Common myeloid progenitor, CD34-positive (primary cell): ENCODE data around the gene IGLL5.

Experiments used
- CTCF ChIA-PET: fragments of 350-600 bp; sonication (Branson Sonifier 250); formaldehyde crosslinking; loops from one replicate; lab custom pipeline; 2021; ENCODE audit warnings: antibody characterized with exemption; lab: Charles Lee
- POLR2A ChIA-PET: fragments of 350-600 bp; sonication (Branson Sonifier 250); formaldehyde crosslinking; loops from one replicate; lab custom pipeline; 2021; ENCODE audit warnings: antibody characterized with exemption; lab: Charles Lee
- DNase-seq, 3 donors: peaks; one replicate each; pipeline versions ENCODE4 v3.0.0 to v3.0.0-alpha.2; 2013
- H3K27ac ChIP-seq, 2 experiments: 1 replicate in 1 of 2; 2 replicates in 1 of 2; pipeline ENCODE4 v1.7.0; 2013; ENCODE audit warnings: inconsistent platforms in 2 of 2, low read length in 2 of 2, mild to moderate bottlenecking in 2 of 2, low read depth in 1 of 2, moderate library complexity in 1 of 2; ENCODE audit not compliant: severe bottlenecking in 2 of 2, insufficient read depth in 1 of 2, poor library complexity in 1 of 2
- H3K27me3 ChIP-seq, 5 experiments: replicated peaks in 2 of 5; 1 replicate in 3 of 5; 2 replicates in 2 of 5; pipeline versions ENCODE4 v1.6.1 to v1.7.0; 2013; ENCODE audit warnings: low read length in 4 of 5, mild to moderate bottlenecking in 2 of 5, moderate library complexity in 2 of 5, inconsistent platforms in 1 of 5; ENCODE audit not compliant: insufficient read depth in 5 of 5, control insufficient read depth in 4 of 5
- H3K36me3 ChIP-seq, 4 experiments: 1 replicate in 2 of 4; 2 replicates in 2 of 4; pipeline versions ENCODE4 v1.6.1 to v1.7.0; 2013; ENCODE audit warnings: low read length in 3 of 4, control low read depth in 1 of 4, mild to moderate bottlenecking in 1 of 4; ENCODE audit not compliant: control insufficient read depth in 4 of 4, insufficient read depth in 4 of 4
- H3K4me1 ChIP-seq, 4 experiments: 1 replicate in 3 of 4; 2 replicates in 1 of 4; pipeline versions ENCODE4 v1.6.1 to v1.7.1; 2013; ENCODE audit warnings: low read length in 3 of 4, mild to moderate bottlenecking in 3 of 4, control low read depth in 1 of 4, inconsistent platforms in 1 of 4, moderate library complexity in 1 of 4; ENCODE audit not compliant: control insufficient read depth in 4 of 4, insufficient read depth in 4 of 4; ENCODE audit errors: control extremely low read depth in 1 of 4
- H3K4me3 ChIP-seq, 7 experiments: 1 replicate in 4 of 7; 2 replicates in 3 of 7; pipeline versions ENCODE4 v1.5.1 to v1.7.0; 2013; ENCODE audit warnings: mild to moderate bottlenecking in 7 of 7, low read length in 6 of 7, moderate library complexity in 6 of 7, inconsistent platforms in 2 of 7, low read depth in 2 of 7, control low read depth in 1 of 7; ENCODE audit not compliant: insufficient read depth in 4 of 7, control insufficient read depth in 1 of 7; ENCODE audit errors: extremely low read depth in 1 of 7
- H3K9me3 ChIP-seq, 5 experiments: 1 replicate in 4 of 5; 2 replicates in 1 of 5; pipeline versions ENCODE4 v1.6.1 to v1.7.1; 2013; ENCODE audit warnings: low read length in 4 of 5, mild to moderate bottlenecking in 2 of 5, inconsistent platforms in 1 of 5, low read depth in 1 of 5, moderate library complexity in 1 of 5; ENCODE audit not compliant: control insufficient read depth in 4 of 5, insufficient read depth in 2 of 5; ENCODE audit errors: control extremely low read depth in 1 of 5
- WGBS: methylation state at CpG from one replicate; pipeline ENCODE4 v1.1.5; 2013; ENCODE audit not compliant: insufficient coverage; 5-methylcytosine and 5-hydroxymethylcytosine counted together

IGLL5 gene

GRCh38 chr22:22871536-22872278 lies 15.9 kb upstream of the IGLL5 start:
- peaks cover 0 to 9% (median 5%) of the 10 kb centered on the region in 5 experiments for H3K9me3 ChIP-seq
- ChIA-PET CTCF (interaction anchor here (0.8 to 5.2 kb wide), 13 partner anchors 9 to 91 kb away, joined by 3 to 17 read pairs (median 5); no protein-coding TSS in a partner anchor), POLR2A (no interaction called here)
- H3K4me3 ChIP-seq, result no peak overlapping the region
- no peak for DNase-seq
- H3K27me3 ChIP-seq, result no peaks in the 10 kb centered on the region
- H3K27ac ChIP-seq, result no peak overlapping the region
- 82% methylated on average over 2 of the region's 10 CpGs for WGBS
- peaks cover 0 to 6% (median 0%) of the 10 kb centered on the region in 4 experiments for H3K4me1 ChIP-seq
- no peaks in the 10 kb centered on the region for H3K36me3 ChIP-seq

GRCh38 chr22:22872722-22873708 lies 14.6 kb upstream of the IGLL5 start:
- H3K9me3 ChIP-seq, result peaks cover 0 to 9% (median 5%) of the 10 kb centered on the region in 5 experiments
- no peak for DNase-seq
- ChIA-PET CTCF (interaction anchor here (0.9 to 5.2 kb wide), 9 partner anchors 7 to 418 kb away, joined by 3 to 17 read pairs (median 4); no protein-coding TSS in a partner anchor), POLR2A (no interaction called here)
- no peaks in the 10 kb centered on the region for H3K36me3 ChIP-seq
- no peak overlapping the region for H3K27ac ChIP-seq
- peaks cover 0 to 6% (median 0%) of the 10 kb centered on the region in 4 experiments for H3K4me1 ChIP-seq
- WGBS, result 98% methylated on average over 5 of the region's 8 CpGs
- H3K4me3 ChIP-seq, result no peak overlapping the region
- no peaks in the 10 kb centered on the region for H3K27me3 ChIP-seq

GRCh38 chr22:22877523-22878210 lies 9.9 kb upstream of the IGLL5 start:
- POLR2A ChIA-PET, result interaction anchor here (0.6 kb wide), 1 partner anchor 374 kb away, joined by 5 read pairs; no protein-coding TSS in a partner anchor
- no peak overlapping the region for H3K4me3 ChIP-seq
- CTCF ChIA-PET, result interaction anchor here (0.6 to 2.4 kb wide), 12 partner anchors 12 to 222 kb away, joined by 3 to 13 read pairs (median 3); no protein-coding TSS in a partner anchor
- H3K27ac ChIP-seq, result no peak overlapping the region
- H3K4me1 ChIP-seq, result peaks cover 0 to 6% (median 0%) of the 10 kb centered on the region in 4 experiments
- peaks cover 0 to 9% (median 5%) of the 10 kb centered on the region in 5 experiments for H3K9me3 ChIP-seq
- H3K27me3 ChIP-seq, result peaks cover 0 to 3% (median 0%) of the 10 kb centered on the region in 5 experiments
- WGBS, result 30% methylated on average over 4 of the region's 7 CpGs
- no peaks in the 10 kb centered on the region for H3K36me3 ChIP-seq
- DNase-seq, result peak; percentile 56 to 74 (median 68)

- CTCF ChIA-PET, result interaction anchor here (0.8 to 2.4 kb wide), 7 partner anchors 21 to 133 kb away, joined by 3 to 13 read pairs (median 3); no protein-coding TSS in a partner anchor
- Histone ChIP-seq H3K9me3 (peaks cover 0 to 9% (median 5%) of the 10 kb centered on the region in 5 experiments), H3K27me3 (peaks cover 0 to 3% (median 0%) of the 10 kb centered on the region in 5 experiments), H3K36me3 (no peaks in the 10 kb centered on the region), H3K27ac (no peak overlapping the region), H3K4me3 (no peak overlapping the region), H3K4me1 (peaks cover 0 to 6% (median 0%) of the 10 kb centered on the region in 4 experiments)
- WGBS, result 96% methylated on average over 2 of the region's 2 CpGs
- POLR2A ChIA-PET, result no interaction called here
- DNase-seq, result no peak
Measured at GRCh38 chr22:22878211-22878570, 9.4 kb upstream of the IGLL5 start.

- Histone ChIP-seq H3K4me1 (peaks cover 0 to 6% (median 0%) of the 10 kb centered on the region in 4 experiments), H3K4me3 (no peak overlapping the region), H3K27ac (no peak overlapping the region), H3K36me3 (no peaks in the 10 kb centered on the region), H3K27me3 (peaks cover 0 to 3% (median 0%) of the 10 kb centered on the region in 5 experiments), H3K9me3 (peaks cover 0 to 7% (median 5%) of the 10 kb centered on the region in 5 experiments)
- CTCF ChIA-PET, result interaction anchor here (0.7 to 6.6 kb wide), 12 partner anchors 16 to 134 kb away, joined by 3 to 57 read pairs (median 4); no protein-coding TSS in a partner anchor
- WGBS, result 94% methylated on average over 8 of the region's 11 CpGs
- no peak for DNase-seq
- POLR2A ChIA-PET, result no interaction called here
Measured at GRCh38 chr22:22878801-22879674, 8.6 kb upstream of the IGLL5 start.
